ENCODE measurements around the gene KITLG. TPM values are rescaled to one million over a fixed set of nuclear protein-coding genes. Genes with fewer than 3 reads are reported as not detected.

Gene KITLG
- total RNA-seq, 2 donors from 2014 or later = 3.5 to 9.6 TPM

- Histone ChIP-seq H3K9me3 (no peaks in the 10 kb centered on the region), H3K27ac (no peak overlapping the region), H3K4me3 (no peak overlapping the region), H3K4me1 (no peaks in the 10 kb centered on the region), H3K36me3 (no peaks in the 10 kb centered on the region), H3K27me3 (no peaks in the 10 kb centered on the region)
- no peak for TF ChIP-seq CTCF (IDR thresholded peaks at IDR 0.05)
- no peak for DNase-seq (ENCODE audit: low spot score)
These were observed 43.7 kb upstream of the KITLG start for GRCh38 chr12:88623777-88624548.

- Histone ChIP-seq H3K9me3 (no peaks in the 10 kb centered on the region), H3K27ac (no peak overlapping the region), H3K4me3 (no peak overlapping the region), H3K36me3 (no peaks in the 10 kb centered on the region), H3K27me3 (no peaks in the 10 kb centered on the region), H3K4me1 (no peaks in the 10 kb centered on the region)
- TF ChIP-seq CTCF (IDR thresholded peaks at IDR 0.05) = no peak
- no peak for DNase-seq (ENCODE audit: low spot score)
These were observed 37.1 kb upstream of the KITLG start for GRCh38 chr12:88617352-88617751.

GRCh38 chr12:88615490-88615889, 35.2 kb upstream of the KITLG start:
- H3K4me3 ChIP-seq = no peak overlapping the region
- no peak for TF ChIP-seq CTCF (IDR thresholded peaks at IDR 0.05)
- no peak for DNase-seq (ENCODE audit: low spot score)
- H3K36me3 ChIP-seq = no peaks in the 10 kb centered on the region
- H3K4me1 ChIP-seq = no peaks in the 10 kb centered on the region
- no peak overlapping the region for H3K27ac ChIP-seq
- H3K9me3 ChIP-seq = no peaks in the 10 kb centered on the region
- H3K27me3 ChIP-seq = no peaks in the 10 kb centered on the region

GRCh38 chr12:88604646-88605045, 24.4 kb upstream of the KITLG start:
- TF ChIP-seq CTCF (IDR thresholded peaks at IDR 0.05) = no peak
- Histone ChIP-seq H3K27ac (no peak overlapping the region), H3K36me3 (no peaks in the 10 kb centered on the region), H3K9me3 (peaks cover 0 to 14% of the 10 kb centered on the region in 2 donors), H3K4me3 (no peak overlapping the region), H3K4me1 (no peaks in the 10 kb centered on the region), H3K27me3 (no peaks in the 10 kb centered on the region)
- no peak for DNase-seq (ENCODE audit: low spot score)

- Histone ChIP-seq H3K4me3 (no peak overlapping the region), H3K4me1 (no peaks in the 10 kb centered on the region), H3K9me3 (no peaks in the 10 kb centered on the region), H3K27me3 (no peaks in the 10 kb centered on the region), H3K36me3 (no peaks in the 10 kb centered on the region), H3K27ac (no peak overlapping the region)
- DNase-seq (ENCODE audit: low spot score) = no peak
- no peak for TF ChIP-seq CTCF (IDR thresholded peaks at IDR 0.05)
These were observed 20.0 kb upstream of the KITLG start for GRCh38 chr12:88600272-88600671.

- H3K36me3 ChIP-seq = no peaks in the 10 kb centered on the region
- no peak overlapping the region for H3K4me3 ChIP-seq
- no peak for TF ChIP-seq CTCF (IDR thresholded peaks at IDR 0.05)
- no peak overlapping the region for H3K27ac ChIP-seq
- no peaks in the 10 kb centered on the region for H3K27me3 ChIP-seq
- no peaks in the 10 kb centered on the region for H3K9me3 ChIP-seq
- DNase-seq (ENCODE audit: low spot score) = no peak
- H3K4me1 ChIP-seq = no peaks in the 10 kb centered on the region
These were observed 17.1 kb upstream of the KITLG start for GRCh38 chr12:88597365-88597764.

All from right atrium auricular region (tissue), 2 donors.